Stimulated activated naive CD8-positive, alpha-beta T cell treated with anti-CD3 and anti-CD28 coated beads, Interleukin-15, amount 100 ng/mL, for 72 hours (primary cell): ENCODE results near the gene ACSF3.

Experiments
- ATAC-seq: fragments of 150-1000 bp; cut with Tn5 transposase; 2 replicates; pipeline ENCODE4 v1.10.0; 2021; ENCODE audit warnings: mild to moderate bottlenecking, moderate library complexity
- DNase-seq, 2 donors: peaks; one replicate each; pipeline ENCODE4 v3.0.0; 2021 to 2022
- H3K27ac Mint-ChIP-seq, 2 donors: one replicate each; pipeline ENCODE4 v1.8.0; 2022; ENCODE audit warnings: mild to moderate bottlenecking in 2 of 2, mixed read lengths in 2 of 2, moderate library complexity in 2 of 2
- H3K27me3 Mint-ChIP-seq: one replicate; pipeline ENCODE4 v1.8.0; 2022; ENCODE audit warnings: mixed read lengths
- H3K4me1 Mint-ChIP-seq: one replicate; pipeline ENCODE4 v1.8.0; 2022; ENCODE audit warnings: mild to moderate bottlenecking, mixed read lengths
- H3K4me3 Mint-ChIP-seq, 2 donors: one replicate each; pipeline ENCODE4 v1.8.0; 2022; ENCODE audit warnings: mild to moderate bottlenecking in 2 of 2, mixed read lengths in 2 of 2, moderate library complexity in 1 of 2
- H3K9me3 Mint-ChIP-seq, 2 donors: one replicate each; pipeline ENCODE4 v1.8.0; 2022; ENCODE audit warnings: mixed read lengths in 2 of 2

The ACSF3 gene

DNA sequence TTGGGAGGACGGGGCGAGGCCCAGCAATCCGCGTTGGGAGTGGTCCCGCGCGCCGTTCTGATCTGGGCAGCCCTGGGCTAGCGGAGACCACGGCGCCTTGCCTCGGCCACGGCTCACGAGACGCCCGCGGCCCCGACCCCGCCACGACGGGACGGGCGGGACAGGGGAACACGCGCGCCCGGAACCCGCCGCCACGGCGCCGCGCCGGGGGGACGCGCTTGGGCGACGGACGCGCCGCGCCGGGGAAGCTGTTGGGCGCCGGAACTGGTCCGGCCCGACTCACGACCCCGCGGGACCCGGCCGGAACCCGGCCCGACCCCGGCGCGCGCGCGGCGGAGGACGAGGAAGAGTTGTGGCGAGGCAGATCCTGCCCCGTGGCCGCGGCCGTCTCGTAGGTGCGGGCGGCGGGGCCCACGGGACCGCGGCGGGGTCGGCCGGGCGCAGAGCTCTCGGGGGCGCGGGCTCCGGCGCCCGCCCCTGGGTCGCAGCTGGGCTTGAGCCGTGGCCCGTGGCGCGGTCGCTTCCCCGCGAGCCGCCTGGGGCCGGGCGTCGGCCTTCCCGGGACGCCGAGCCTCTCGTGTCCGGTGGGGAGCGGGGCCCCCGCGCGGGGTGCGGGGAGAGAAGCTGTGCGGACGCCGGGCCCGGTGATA lies at the start of gene ACSF3:
Gene ACSF3 (plus strand): TSS at position 251 of the 650 bp plus-strand sequence. CDS start 6,830 bp downstream, outside the sequence.
- peak within 1 kb of the TSS; percentile 94 to 96 for H3K4me3 Mint-ChIP-seq
- H3K27me3 Mint-ChIP-seq, result peaks cover 5% of the 10 kb centered on the region
- ATAC-seq, result peak; percentile 56
- peak within 1 kb of the TSS; percentile 97 for H3K27ac Mint-ChIP-seq
- peaks cover 51% of the 10 kb centered on the region for H3K4me1 Mint-ChIP-seq
- peak; percentile 70 to 75 for DNase-seq
- no peaks in the 10 kb centered on the region for H3K9me3 Mint-ChIP-seq

DNA sequence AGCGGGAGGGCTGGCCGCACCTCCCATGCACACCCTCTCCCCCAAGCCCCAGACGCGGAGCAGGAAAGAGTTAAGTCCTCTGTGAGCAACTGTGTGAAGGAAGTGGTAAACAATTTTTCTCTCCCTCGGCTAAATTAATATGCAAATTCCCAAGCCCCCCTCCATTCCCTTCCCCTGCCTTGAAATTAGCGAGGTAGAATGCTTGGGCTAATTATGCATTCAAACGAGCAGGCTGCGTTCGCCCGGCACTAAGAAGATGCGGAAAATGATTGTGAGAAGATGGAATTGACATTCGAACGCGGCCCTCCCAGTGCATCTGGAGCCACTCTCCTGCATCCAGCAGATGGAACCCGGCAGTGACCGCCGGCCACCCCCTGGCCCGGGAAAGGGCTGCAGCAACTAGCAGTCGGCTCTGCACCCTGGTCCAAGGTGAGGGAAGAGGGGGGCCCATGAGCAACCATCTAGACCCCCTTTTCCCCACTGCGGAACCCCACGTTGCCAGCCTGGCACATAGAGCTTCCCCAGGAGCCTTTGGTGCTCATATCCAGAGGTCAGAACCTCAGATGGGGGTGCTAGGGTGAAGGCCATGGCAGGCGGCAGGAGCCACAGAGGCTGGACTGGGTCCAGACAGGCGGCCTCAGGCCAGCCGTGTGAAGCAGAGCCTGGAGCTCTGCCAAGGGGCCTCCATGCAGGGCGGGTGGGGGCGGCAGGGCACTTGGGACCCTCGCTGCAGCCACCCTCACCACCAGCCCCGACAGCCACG lies 49.1 kb upstream of the ACSF3 start:
- H3K4me3 Mint-ChIP-seq, result no peak overlapping the region
- H3K27ac Mint-ChIP-seq, result no peak overlapping the region
- H3K4me1 Mint-ChIP-seq, result no peaks in the 10 kb centered on the region
- ATAC-seq, result no peak
- DNase-seq, result no peak
- peaks cover 5 to 8% of the 10 kb centered on the region in 2 donors for H3K9me3 Mint-ChIP-seq
- H3K27me3 Mint-ChIP-seq, result peaks cover 7% of the 10 kb centered on the region

GRCh38 chr16:89045181-89045815 lies 48.4 kb upstream of the ACSF3 start:
- DNase-seq, result no peak
- Mint-ChIP-seq H3K9me3 (peaks cover 5 to 8% of the 10 kb centered on the region in 2 donors), H3K4me1 (no peaks in the 10 kb centered on the region), H3K27ac (no peak overlapping the region), H3K4me3 (no peak overlapping the region), H3K27me3 (peaks cover 9% of the 10 kb centered on the region)
- ATAC-seq, result no peak

DNA sequence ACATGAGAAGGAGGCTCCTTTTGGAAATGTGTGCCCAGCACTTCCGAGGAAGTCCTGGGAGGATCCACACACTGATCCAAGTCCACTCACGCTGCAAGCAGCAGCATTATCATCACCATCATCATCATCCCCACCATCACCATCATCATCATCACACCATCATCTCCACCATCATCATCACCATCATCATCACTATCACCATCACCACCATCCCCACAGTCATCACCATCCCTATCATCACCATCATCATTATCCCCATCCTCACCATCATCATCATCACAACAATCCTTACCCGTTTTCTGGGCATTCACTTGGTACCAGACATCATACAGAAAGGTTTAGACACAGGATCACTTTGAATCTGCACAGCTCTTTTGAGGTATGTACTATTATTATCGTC lies 47.8 kb upstream of the ACSF3 start:
- Mint-ChIP-seq H3K9me3 (peaks cover 5 to 8% of the 10 kb centered on the region in 2 donors), H3K27ac (no peak overlapping the region), H3K27me3 (peaks cover 9% of the 10 kb centered on the region), H3K4me3 (no peak overlapping the region), H3K4me1 (no peaks in the 10 kb centered on the region)
- DNase-seq (no peak), ATAC-seq (no peak)

DNA sequence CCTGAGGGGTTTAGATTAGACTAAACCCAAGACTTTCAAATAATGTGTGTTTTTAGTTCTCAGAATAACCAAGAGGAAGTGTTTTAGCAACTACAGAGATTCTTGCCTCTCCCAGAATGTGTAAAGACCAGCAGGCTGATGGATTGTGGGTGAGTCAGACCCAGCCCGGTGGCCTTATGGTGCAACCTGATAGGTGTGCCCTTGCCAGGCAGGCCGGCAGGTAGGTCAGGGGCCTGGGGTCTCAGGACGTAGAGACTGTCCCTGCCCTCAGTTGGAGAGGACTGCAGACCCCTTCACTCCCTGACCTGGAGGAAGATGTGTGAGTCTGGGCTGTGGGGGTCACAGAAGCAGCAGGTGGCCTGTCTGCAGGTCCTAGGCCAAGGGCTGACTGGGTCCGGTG lies 47.2 kb upstream of the ACSF3 start:
- ATAC-seq, result no peak
- Mint-ChIP-seq H3K27ac (no peak overlapping the region), H3K27me3 (peaks cover 9% of the 10 kb centered on the region), H3K4me1 (no peaks in the 10 kb centered on the region), H3K4me3 (no peak overlapping the region), H3K9me3 (peaks cover 5 to 8% of the 10 kb centered on the region in 2 donors)
- DNase-seq, result no peak

- Mint-ChIP-seq H3K27ac (no peak overlapping the region), H3K27me3 (peaks cover 9% of the 10 kb centered on the region), H3K4me1 (peaks cover under 1% of the 10 kb centered on the region), H3K9me3 (peaks cover 5 to 8% of the 10 kb centered on the region in 2 donors), H3K4me3 (no peak overlapping the region)
- DNase-seq, result no peak
- ATAC-seq, result no peak
Observed at GRCh38 chr16:89047331-89048089, 46.1 kb upstream of the ACSF3 start.

- Mint-ChIP-seq H3K4me3 (no peak overlapping the region), H3K27me3 (peaks cover 9% of the 10 kb centered on the region), H3K27ac (no peak overlapping the region), H3K4me1 (peaks cover 5% of the 10 kb centered on the region), H3K9me3 (peaks cover 5 to 8% of the 10 kb centered on the region in 2 donors)
- DNase-seq, result no peak
- ATAC-seq, result no peak
Observed at GRCh38 chr16:89048090-89048725, 45.4 kb upstream of the ACSF3 start.

- Mint-ChIP-seq H3K9me3 (peaks cover 5 to 8% of the 10 kb centered on the region in 2 donors), H3K4me1 (peaks cover 5% of the 10 kb centered on the region), H3K27ac (no peak overlapping the region), H3K27me3 (peaks cover 9% of the 10 kb centered on the region), H3K4me3 (no peak overlapping the region)
- ATAC-seq (no peak), DNase-seq (no peak)
Observed at GRCh38 chr16:89048871-89049422, 44.7 kb upstream of the ACSF3 start.

DNA sequence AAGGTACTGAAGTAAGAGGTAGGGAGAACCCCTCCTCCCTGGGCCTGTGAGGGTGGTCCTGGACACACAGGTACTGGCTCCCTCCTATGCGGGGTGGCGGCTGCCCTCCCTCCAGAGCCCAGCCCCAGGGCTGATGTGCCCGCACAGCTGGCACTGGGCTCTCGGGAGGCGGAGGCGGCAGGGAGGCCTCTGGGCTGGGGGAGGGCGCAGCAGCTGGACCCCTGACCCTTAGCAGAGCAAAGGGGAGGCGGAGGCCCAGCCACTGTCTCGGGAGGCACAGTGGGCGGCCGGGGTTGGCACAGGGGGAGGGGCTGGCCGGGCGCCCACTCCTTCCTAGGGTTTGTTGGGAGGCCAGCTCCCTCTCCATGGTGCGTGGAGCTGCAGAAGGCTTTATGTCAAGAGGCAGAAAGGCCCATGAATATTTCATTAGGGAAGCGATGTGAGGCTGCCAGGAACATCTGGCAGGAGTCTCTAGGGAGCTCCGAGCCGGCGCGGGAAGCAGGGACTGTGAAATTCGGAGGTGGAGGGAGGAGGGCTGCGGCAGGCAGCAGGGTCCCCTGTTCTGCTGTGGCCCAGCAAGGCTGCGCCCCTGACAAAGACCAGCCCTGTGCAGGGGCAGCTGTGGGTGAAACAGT lies 44.1 kb upstream of the ACSF3 start:
- H3K27ac Mint-ChIP-seq, result no peak overlapping the region
- peaks cover 5% of the 10 kb centered on the region for H3K4me1 Mint-ChIP-seq
- ATAC-seq (no peak), DNase-seq (no peak)
- peaks cover 9% of the 10 kb centered on the region for H3K27me3 Mint-ChIP-seq
- peaks cover 5 to 8% of the 10 kb centered on the region in 2 donors for H3K9me3 Mint-ChIP-seq
- no peak overlapping the region for H3K4me3 Mint-ChIP-seq

DNA sequence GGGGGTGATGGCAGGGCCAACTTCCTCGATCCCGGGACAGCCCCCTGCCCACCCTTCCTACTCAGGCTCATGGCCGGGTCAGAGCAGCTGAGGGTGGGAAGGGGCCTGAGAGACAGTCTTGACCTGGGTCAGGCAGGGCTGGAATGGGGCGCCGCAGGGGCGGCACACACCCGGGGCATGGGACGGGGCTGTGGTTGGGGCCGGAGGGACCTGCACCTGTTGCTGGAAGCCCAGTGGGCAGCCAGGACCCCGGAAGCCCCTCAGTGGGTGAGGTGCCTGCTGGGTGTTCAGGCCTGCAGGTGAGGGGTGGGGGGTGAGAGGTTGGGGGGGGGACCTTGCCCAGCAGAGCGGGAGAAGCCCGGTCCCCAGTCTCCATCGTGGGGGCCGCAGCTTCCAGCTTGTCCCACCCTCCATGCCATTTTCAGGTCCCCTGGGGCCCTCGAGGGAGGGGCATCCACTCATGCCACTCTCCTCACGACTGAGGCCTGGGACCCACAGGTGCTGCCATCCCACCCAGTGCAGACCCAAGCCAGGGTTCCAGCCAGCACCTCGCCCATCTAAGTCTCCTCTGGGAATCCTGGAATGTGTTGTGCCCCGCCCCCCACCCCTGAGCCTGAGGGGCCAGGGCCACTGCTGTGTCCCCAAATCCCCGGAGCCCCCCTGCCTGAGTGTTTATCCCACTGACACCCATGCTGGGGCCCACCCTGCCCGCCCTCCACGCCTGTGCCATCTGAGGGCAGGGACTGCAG lies 43.4 kb upstream of the ACSF3 start:
- ATAC-seq, result no peak
- H3K27ac Mint-ChIP-seq, result no peak overlapping the region
- H3K9me3 Mint-ChIP-seq, result peaks cover 5 to 8% of the 10 kb centered on the region in 2 donors
- H3K27me3 Mint-ChIP-seq, result peaks cover 9% of the 10 kb centered on the region
- peaks cover 5% of the 10 kb centered on the region for H3K4me1 Mint-ChIP-seq
- no peak overlapping the region for H3K4me3 Mint-ChIP-seq
- DNase-seq, result no peak

DNA sequence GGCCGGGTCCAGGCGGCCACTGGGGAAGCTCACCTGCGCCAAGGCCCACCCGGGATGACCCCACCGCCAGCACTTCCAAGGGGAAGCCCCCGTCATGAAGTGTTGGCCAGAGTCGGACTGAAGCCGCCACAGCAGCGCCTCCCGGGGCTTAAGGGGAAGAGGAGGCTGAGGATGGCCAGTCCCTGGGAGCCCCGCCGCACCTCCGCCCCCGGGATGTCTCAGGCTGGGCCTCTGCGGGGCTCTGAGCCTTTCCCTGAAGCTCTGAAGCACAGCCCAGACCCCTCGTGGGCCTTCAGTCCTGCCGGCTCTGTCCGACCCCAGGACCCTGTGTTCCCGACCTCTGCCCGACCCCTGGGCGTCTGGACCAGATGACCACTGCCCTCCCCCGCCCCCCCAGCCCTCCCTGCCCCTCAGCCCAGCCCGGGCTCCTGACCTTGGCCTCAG lies 42.8 kb upstream of the ACSF3 start:
- Mint-ChIP-seq H3K27me3 (peaks cover 9% of the 10 kb centered on the region), H3K9me3 (peaks cover 3 to 4% of the 10 kb centered on the region in 2 donors), H3K4me3 (no peak overlapping the region), H3K27ac (no peak overlapping the region), H3K4me1 (peaks cover 5% of the 10 kb centered on the region)
- no peak for ATAC-seq
- DNase-seq, result no peak

- Mint-ChIP-seq H3K4me3 (no peak overlapping the region), H3K27me3 (peaks cover 9% of the 10 kb centered on the region), H3K9me3 (no peaks in the 10 kb centered on the region), H3K27ac (no peak overlapping the region), H3K4me1 (peaks cover 5% of the 10 kb centered on the region)
- DNase-seq, result no peak
- ATAC-seq, result no peak
Observed at GRCh38 chr16:89051521-89052166, 42.0 kb upstream of the ACSF3 start.

GRCh38 chr16:89052191-89052889 lies 41.3 kb upstream of the ACSF3 start:
- Mint-ChIP-seq H3K27me3 (peaks cover 10% of the 10 kb centered on the region), H3K27ac (peak overlapping the region in 1 of 2 donors; percentile 83)
- ATAC-seq, result no peak

More at GRCh38 chr16:89052191-89052889, 41.3 kb upstream of the ACSF3 start:
- DNase-seq, result no peak
- peaks cover 5% of the 10 kb centered on the region for H3K4me1 Mint-ChIP-seq
- no peaks in the 10 kb centered on the region for H3K9me3 Mint-ChIP-seq
- peak overlapping the region; percentile 79 to 80 for H3K4me3 Mint-ChIP-seq
